Neural cell (in vitro differentiated cells): ENCODE measurements around the gene MAP3K14.

ENCODE experiments used
- CTCF ChIP-seq: fragments of 450-650 bp; IDR thresholded peaks from 2 replicates; pipeline ENCODE4 v1.5.1; 2014; ENCODE audit warnings: antibody characterized with exemption, mild to moderate bottlenecking, moderate library complexity; ENCODE audit not compliant: poor library complexity, severe bottlenecking
- TAF1 ChIP-seq: IDR thresholded peaks from 2 replicates; pipeline ENCODE4 v1.6.1; 2012; ENCODE audit warnings: low read depth

DNA sequence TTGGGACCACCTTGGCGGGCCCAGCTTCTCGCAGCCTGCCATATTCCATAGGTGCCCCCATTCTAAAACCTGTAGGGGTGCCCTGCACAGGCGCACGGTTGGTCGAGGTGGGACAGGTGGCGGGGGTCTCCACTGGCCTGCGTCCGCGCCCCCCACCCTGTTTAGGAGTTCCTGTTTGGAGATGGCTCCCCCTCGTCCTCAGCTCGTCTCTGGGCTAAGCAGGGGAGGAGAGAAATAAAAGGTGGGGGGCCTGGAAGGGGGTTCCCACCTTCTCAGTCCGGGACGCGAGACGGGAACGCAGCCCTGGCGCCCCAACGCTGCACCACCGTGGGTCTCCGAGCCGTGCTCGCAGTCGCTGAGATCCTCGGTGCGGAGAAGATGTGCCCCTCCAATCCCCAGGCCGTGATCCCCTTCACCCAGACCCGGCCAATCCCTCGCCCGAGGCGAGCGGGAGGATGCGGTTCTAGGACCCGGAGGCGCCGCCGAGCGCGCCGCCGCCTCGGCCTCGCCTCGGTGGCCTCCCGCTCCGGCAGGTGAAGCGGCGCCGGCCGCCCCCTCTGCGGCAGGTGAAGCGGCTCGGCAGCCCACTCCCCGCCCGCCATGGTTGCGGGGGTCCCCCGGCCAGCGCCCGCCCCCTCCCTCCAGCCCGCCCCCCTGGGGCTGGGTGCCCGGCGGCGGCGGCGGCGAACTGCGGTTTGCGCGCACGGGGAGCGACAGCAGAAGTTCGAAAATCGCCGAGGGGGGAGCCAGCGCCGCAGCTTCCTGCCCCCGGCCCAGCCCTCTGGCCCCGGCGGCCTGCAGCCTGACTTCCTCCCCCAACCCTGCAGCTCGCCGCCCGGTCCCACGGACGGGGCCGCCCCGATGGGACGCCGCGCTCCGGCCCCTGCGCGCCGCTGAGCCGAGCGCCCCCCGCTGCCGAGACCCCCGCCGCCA lies 95.5 kb downstream of the MAP3K14 start, which contains the start of gene FMNL1:
- TF ChIP-seq CTCF: no peak
- peak; percentile 19 for TF ChIP-seq TAF1
